GM23248 (cell line): ENCODE data around the gene CLEC4M. TPM values are rescaled to one million over a fixed set of nuclear protein-coding genes. Genes with fewer than 3 reads are reported as not detected.

Source experiments
- DNase-seq: peaks from one replicate; pipeline ENCODE4 v3.0.0-alpha.2; 2015
- H2AFZ ChIP-seq: fragments of 200-600 bp; sonication (generic); 2 replicates; pipeline ENCODE4 v1.6.1; 2016; ENCODE audit warnings: antibody characterized with exemption
- H3F3A ChIP-seq: fragments of 200-600 bp; sonication (generic); 2 replicates; pipeline ENCODE4 v1.6.1; 2016; ENCODE audit warnings: mild to moderate bottlenecking, antibody characterized with exemption, mixed run types; ENCODE audit not compliant: insufficient read depth
- H3K27ac ChIP-seq: fragments of 200-600 bp; sonication (generic); 2 replicates; pipeline ENCODE4 v1.5.1; 2016; ENCODE audit warnings: mild to moderate bottlenecking
- H3K27me3 ChIP-seq: fragments of 200-600 bp; sonication (generic); replicated peaks from 2 replicates; pipeline ENCODE4 v1.6.1; 2016; ENCODE audit warnings: mild to moderate bottlenecking; ENCODE audit not compliant: insufficient read depth
- H3K36me3 ChIP-seq: fragments of 200-600 bp; sonication (generic); 2 replicates; pipeline ENCODE4 v1.6.1; 2016; ENCODE audit warnings: low read depth, mild to moderate bottlenecking
- H3K4me1 ChIP-seq: fragments of 200-600 bp; sonication (generic); 2 replicates; pipeline ENCODE4 v1.6.1; 2016; ENCODE audit warnings: mild to moderate bottlenecking; ENCODE audit not compliant: insufficient read depth
- H3K4me2 ChIP-seq: fragments of 200-600 bp; sonication (generic); one replicate; pipeline ENCODE4 v1.6.1; 2016; ENCODE audit warnings: mild to moderate bottlenecking; ENCODE audit not compliant: unreplicated experiment
- H3K4me3 ChIP-seq: fragments of 200-600 bp; sonication (generic); 2 replicates; pipeline ENCODE4 v1.5.1; 2016; ENCODE audit warnings: mild to moderate bottlenecking
- H3K79me2 ChIP-seq: fragments of 200-600 bp; sonication (generic); 2 replicates; pipeline ENCODE4 v1.6.1; 2016; ENCODE audit warnings: mild to moderate bottlenecking; ENCODE audit not compliant: insufficient read depth
- H3K9ac ChIP-seq: fragments of 200-600 bp; sonication (generic); 2 replicates; pipeline ENCODE4 v1.6.1; 2016; ENCODE audit warnings: mild to moderate bottlenecking
- H3K9me2 ChIP-seq: fragments of 200-600 bp; sonication (generic); 2 replicates; pipeline ENCODE4 v1.6.1; 2016; ENCODE audit warnings: mixed run types, mild to moderate bottlenecking, moderate library complexity; ENCODE audit not compliant: insufficient read depth
- H3K9me3 ChIP-seq: fragments of 200-600 bp; sonication (generic); one replicate; pipeline ENCODE4 v1.6.1; 2017; ENCODE audit warnings: low read depth
- H4K20me1 ChIP-seq: fragments of 200-600 bp; sonication (generic); 2 replicates; pipeline ENCODE4 v1.6.0; 2016; ENCODE audit not compliant: insufficient read depth
- EZH2 ChIP-seq: fragments of 200-600 bp; sonication (generic); IDR thresholded peaks from 2 replicates; pipeline ENCODE4 v1.6.1; 2018; ENCODE audit warnings: antibody characterized with exemption, mild to moderate bottlenecking; ENCODE audit not compliant: insufficient read depth, poor library complexity, severe bottlenecking
- EZH2phosphoT487 ChIP-seq: fragments of 200-600 bp; sonication (generic); IDR thresholded peaks from 2 replicates; pipeline ENCODE4 v1.6.1; 2018; ENCODE audit warnings: antibody characterized with exemption, moderate library complexity, mild to moderate bottlenecking, low read depth; ENCODE audit not compliant: insufficient read depth
- WGBS, 2 experiments: methylation state at CpG; one replicate each; pipeline ENCODE4 v1.1.6; 2015 to 2017; ENCODE audit warnings: low lambda C conversion rate in 2 of 2, low coverage in 1 of 2; ENCODE audit errors: missing lambda C conversion rate in 2 of 2; 5-methylcytosine and 5-hydroxymethylcytosine counted together
- in situ Hi-C: fragments of 300-500 bp; cut with MboI; formaldehyde crosslinking; loops from 2 replicates; pipeline ENCODE4 v1.15.0; 2020
- polyA plus RNA-seq: library from polyadenylated mRNA; unstranded; fragments of >200 nt; fragmentation: Nextera tagmentation; extraction: Ambion mirVana; gene quantifications from 2 replicates; pipeline ENCODE4 v1.2.1, GENCODE V29; 2016
- total RNA-seq: library from RNA; depleted of rRNA; stranded (reverse); fragments of >200 nt; shearing (Covaris generic); gene quantifications from 2 replicates; pipeline ENCODE4 v1.2.3, GENCODE V29; 2014

Gene CLEC4M
- total and polyA plus RNA-seq, 2 experiments from 2014 or later: not detected

- no peaks in the 10 kb centered on the region for H3K9me3 ChIP-seq
- no peak for DNase-seq
- TF ChIP-seq EZH2: no peak
- TF ChIP-seq EZH2phosphoT487: no peak
- no peak overlapping the region for H2AFZ ChIP-seq
- no peak overlapping the region for H3K27ac ChIP-seq
- 2 to 4% methylated on average over 15 to 66 of the region's 78 CpGs for WGBS, 2 experiments
- H3K4me3 ChIP-seq: no peak overlapping the region
- no peaks in the 10 kb centered on the region for H3K4me1 ChIP-seq
- H3K79me2 ChIP-seq: no peaks in the 10 kb centered on the region
- in situ Hi-C loops: no loop called here
- H3K9me2 ChIP-seq: no peaks in the 10 kb centered on the region
- no peaks in the 10 kb centered on the region for H3K36me3 ChIP-seq
- H3K9ac ChIP-seq: no peak overlapping the region
- H4K20me1 ChIP-seq: no peaks in the 10 kb centered on the region
- H3K4me2 ChIP-seq: no peak overlapping the region
- H3K27me3 ChIP-seq: peaks cover 64% of the 10 kb centered on the region
- no peaks in the 10 kb centered on the region for H3F3A ChIP-seq
These were observed 32.5 kb upstream of the CLEC4M start for GRCh38 chr19:7730286-7731217.

GRCh38 chr19:7731218-7731595, 31.8 kb upstream of the CLEC4M start:
- no peak overlapping the region for H2AFZ ChIP-seq
- no peaks in the 10 kb centered on the region for H3K9me2 ChIP-seq
- no peaks in the 10 kb centered on the region for H3K79me2 ChIP-seq
- no peak overlapping the region for H3K4me2 ChIP-seq
- TF ChIP-seq EZH2 (no peak), EZH2phosphoT487 (no peak)
- in situ Hi-C loops: no loop called here
- H3K4me3 ChIP-seq: no peak overlapping the region
- H3K27me3 ChIP-seq: peaks cover 70% of the 10 kb centered on the region
- no peaks in the 10 kb centered on the region for H3K36me3 ChIP-seq
- no peak overlapping the region for H3K9ac ChIP-seq
- H3K4me1 ChIP-seq: no peaks in the 10 kb centered on the region
- no peak overlapping the region for H3K27ac ChIP-seq
- H4K20me1 ChIP-seq: no peaks in the 10 kb centered on the region
- WGBS, 2 experiments: 28 to 35% methylated on average over 32 to 39 of the region's 39 CpGs
- no peaks in the 10 kb centered on the region for H3F3A ChIP-seq
- no peak for DNase-seq
- no peaks in the 10 kb centered on the region for H3K9me3 ChIP-seq

GRCh38 chr19:7731615-7732014, 31.4 kb upstream of the CLEC4M start:
- Histone ChIP-seq H3K4me1 (no peaks in the 10 kb centered on the region), H3K27ac (no peak overlapping the region), H3K4me2 (no peak overlapping the region), H3K9me3 (no peaks in the 10 kb centered on the region), H2AFZ (no peak overlapping the region), H3K36me3 (no peaks in the 10 kb centered on the region), H3K9me2 (no peaks in the 10 kb centered on the region), H3K9ac (no peak overlapping the region), H3K27me3 (peaks cover 67% of the 10 kb centered on the region), H3K79me2 (no peaks in the 10 kb centered on the region), H3K4me3 (no peak overlapping the region), H4K20me1 (no peaks in the 10 kb centered on the region), H3F3A (no peaks in the 10 kb centered on the region)
- in situ Hi-C loops: no loop called here
- no peak for DNase-seq
- WGBS, 2 experiments: 53 to 69% methylated on average over 5 of the region's 5 CpGs
- no peak for TF ChIP-seq EZH2

GRCh38 chr19:7732045-7732444, 31.0 kb upstream of the CLEC4M start, which contains the start of gene CLEC4G:
Gene CLEC4G, minus strand, starts transcription at chr19:7732110. Its CDS starts 8 bp downstream, at chr19:7732102.
- no peaks in the 10 kb centered on the region for H3K79me2 ChIP-seq
- H3K4me2 ChIP-seq: no peak within 1 kb of the TSS
- TF ChIP-seq EZH2phosphoT487 (no peak), EZH2 (no peak)
- WGBS, 2 experiments: 13 to 18% methylated on average over 8 to 9 of the region's 9 CpGs
- H3K27ac ChIP-seq: no peak within 1 kb of the TSS
- H3K9me2 ChIP-seq: no peaks in the 10 kb centered on the region
- no peaks in the 10 kb centered on the region for H4K20me1 ChIP-seq
- no peaks in the 10 kb centered on the region for H3F3A ChIP-seq
- DNase-seq: no peak
- no peaks in the 10 kb centered on the region for H3K36me3 ChIP-seq
- H3K4me1 ChIP-seq: no peaks in the 10 kb centered on the region
- H2AFZ ChIP-seq: no peak within 1 kb of the TSS
- H3K4me3 ChIP-seq: no peak within 1 kb of the TSS
- in situ Hi-C loops: no loop called here
- no peak within 1 kb of the TSS for H3K9ac ChIP-seq
- H3K27me3 ChIP-seq: peaks cover 63% of the 10 kb centered on the region
- no peaks in the 10 kb centered on the region for H3K9me3 ChIP-seq
